Daoy (cell line): Measurements from ENCODE around the gene KCNH1. TPM values are rescaled to one million over a fixed set of nuclear protein-coding genes. Genes with fewer than 3 reads are reported as not detected.
"Not testable (repeated sequence)": the region's sequence is repeated elsewhere in the genome, so short reads cannot be mapped to it uniquely, and the experiment has no call there.

Experiments
- DNase-seq: peaks from one replicate; pipeline ENCODE4 v3.0.0-alpha.2; 2015; ENCODE audit warnings: low read depth
- total RNA-seq: library from RNA; depleted of rRNA; stranded (reverse); fragments of >200 nt; shearing (Covaris generic); gene quantifications from 2 replicates; pipeline ENCODE4 v1.2.3, GENCODE V29; 2014

KCNH1 gene
- total RNA-seq, 1 experiment from 2014 or later = 2.9 TPM

DNA sequence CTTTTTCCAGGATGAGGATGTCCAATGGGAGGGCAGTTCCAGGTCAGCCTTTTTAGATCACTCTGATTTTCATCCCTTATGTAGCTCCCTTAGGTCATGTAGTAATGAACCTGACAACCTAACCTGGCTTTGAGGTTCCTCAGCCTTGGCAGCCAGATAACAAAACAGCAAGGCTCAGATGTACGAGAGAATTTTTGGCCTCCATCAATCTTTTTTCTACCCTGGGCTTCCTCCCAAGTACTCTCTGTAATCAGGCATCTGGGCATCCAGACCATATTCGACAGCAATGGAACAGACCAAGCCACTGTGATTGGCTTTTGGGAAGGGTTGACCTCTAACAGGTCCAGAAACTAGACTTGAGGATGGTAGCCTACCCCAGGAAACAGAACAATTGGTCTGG is 38.6 kb downstream of the KCNH1 start:
- no peak for DNase-seq

DNA sequence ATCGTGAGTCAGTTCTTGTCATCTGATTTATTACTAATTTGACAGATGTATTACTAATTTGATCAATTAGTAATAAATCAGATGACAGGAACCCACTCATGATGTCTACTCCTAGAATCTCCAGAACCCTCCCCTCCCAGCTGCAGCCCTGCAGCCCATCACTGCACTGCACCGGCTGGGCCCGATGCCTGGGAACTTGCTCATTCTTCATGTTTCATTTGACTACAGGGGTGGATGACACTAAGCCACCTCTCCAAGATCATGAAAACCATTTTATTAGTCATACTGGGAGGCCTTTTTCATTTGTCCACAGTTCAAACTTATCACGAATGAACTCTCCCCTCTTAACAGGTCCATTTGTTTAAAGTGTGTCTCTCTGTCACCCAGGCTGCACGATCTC is 41.0 kb downstream of the KCNH1 start:
- no peak for DNase-seq

DNA sequence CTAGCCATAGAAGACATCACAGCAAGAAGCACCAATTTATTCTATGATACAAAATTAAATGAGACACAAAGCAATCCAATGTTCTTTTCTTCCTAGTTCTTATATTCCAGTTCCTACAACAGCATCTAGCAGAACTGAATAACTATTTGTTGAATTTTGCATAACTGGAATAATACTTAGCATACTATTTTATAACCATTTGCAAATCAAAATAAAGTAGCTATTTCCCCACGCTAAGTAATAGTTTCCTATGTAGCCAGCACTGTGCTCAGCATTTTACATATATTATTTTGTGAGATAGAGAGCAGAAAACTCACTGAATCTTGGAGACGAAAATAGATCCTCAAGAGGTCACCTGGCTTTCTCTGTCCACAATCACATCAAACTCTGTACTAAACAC is 42.1 kb downstream of the KCNH1 start:
- no peak for DNase-seq

DNA sequence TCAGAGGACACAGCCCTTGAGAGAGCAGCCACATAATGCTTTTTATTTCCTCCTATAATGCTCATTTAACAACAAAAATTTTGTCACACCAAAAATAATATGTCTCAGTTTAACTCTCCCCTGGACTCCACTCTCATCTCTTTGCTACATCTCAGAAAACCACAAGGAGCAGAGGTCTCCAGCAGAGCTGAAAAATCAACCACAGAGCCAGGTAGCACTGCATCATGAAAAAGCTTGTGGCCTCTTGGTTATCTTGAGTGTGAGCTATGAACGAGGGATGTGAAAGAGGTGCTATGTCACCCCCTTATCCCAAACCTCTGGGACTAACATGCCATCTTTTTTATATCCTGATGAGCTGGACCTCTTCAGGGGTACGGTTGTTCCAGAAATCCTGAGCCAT is 44.4 kb downstream of the KCNH1 start:
- no peak for DNase-seq

DNA sequence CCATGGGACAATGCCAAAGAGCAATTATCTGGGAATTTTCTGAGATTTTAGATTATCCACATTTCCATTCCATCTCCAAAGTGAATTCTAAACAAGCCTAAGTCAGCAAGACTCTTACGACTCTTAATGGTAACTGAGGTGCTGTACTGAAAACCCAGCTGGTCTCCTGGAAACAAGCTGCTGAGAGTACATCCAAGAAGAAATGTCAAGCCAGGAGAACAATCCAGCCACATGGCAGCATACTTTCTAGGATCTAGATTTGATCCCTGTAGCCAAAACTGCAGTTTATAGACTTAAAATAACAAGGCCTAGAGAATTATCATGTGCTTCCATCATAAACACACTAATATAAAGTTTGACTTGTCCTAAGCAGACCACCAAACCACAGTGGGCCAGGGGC is 45.8 kb downstream of the KCNH1 start:
- no peak for DNase-seq

DNA sequence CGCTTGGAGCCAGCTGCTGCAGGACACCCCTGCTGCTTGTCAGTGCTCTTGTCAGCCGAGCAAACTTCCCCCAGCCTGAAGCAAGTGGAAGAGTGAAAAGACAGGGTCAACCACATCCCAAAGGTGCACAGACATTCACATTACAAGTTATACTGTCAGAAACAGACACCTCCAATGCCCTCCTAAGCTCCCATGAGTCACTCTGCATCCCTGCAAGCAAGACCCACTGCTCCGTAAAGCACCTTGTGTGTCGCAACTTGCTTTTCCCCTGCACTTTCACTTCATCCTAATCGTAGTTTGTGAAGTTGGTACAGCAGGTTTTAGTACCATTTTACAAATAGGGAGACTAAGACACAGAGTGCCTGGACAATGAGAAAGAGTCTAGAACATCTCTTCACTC is 51.1 kb downstream of the KCNH1 start:
- peak; percentile 11 for DNase-seq

DNA sequence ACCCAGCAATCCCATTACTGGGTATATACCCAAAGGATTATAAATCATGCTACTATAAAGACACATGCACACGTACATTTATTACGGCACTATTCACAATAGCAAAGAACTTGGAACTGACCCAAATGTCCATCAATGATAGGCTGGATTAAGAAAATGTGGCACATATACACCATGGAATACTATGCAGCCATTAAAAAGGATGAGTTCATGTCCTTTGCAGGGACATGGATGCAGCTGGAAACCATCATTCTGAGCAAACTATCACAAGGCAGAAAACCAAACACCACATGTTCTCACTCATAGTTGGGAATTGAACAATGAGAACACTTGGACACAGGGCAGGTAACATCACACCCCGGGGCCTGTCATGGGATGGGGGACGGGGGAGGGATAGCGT is 52.5 kb downstream of the KCNH1 start:
- not testable (repeated sequence) for DNase-seq

DNA sequence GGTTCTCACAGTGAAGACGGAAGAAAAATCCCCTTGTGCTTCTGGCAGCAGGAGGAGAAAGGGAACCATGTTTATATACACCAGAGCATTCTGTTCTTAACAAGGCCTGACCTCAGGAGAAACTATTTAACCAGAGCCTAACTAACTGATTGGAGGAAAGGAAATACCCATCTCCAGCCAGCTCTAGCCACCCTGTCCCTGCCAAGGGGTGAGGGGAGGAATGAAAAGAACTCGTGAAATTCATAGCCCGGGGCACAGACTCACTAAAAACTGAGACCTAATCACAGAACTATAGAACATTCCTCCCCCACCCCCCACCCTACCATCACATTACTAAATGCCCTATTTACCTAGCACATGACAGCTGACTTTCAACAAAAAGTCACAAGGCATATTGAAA is 65.0 kb downstream of the KCNH1 start:
- no peak for DNase-seq

DNA sequence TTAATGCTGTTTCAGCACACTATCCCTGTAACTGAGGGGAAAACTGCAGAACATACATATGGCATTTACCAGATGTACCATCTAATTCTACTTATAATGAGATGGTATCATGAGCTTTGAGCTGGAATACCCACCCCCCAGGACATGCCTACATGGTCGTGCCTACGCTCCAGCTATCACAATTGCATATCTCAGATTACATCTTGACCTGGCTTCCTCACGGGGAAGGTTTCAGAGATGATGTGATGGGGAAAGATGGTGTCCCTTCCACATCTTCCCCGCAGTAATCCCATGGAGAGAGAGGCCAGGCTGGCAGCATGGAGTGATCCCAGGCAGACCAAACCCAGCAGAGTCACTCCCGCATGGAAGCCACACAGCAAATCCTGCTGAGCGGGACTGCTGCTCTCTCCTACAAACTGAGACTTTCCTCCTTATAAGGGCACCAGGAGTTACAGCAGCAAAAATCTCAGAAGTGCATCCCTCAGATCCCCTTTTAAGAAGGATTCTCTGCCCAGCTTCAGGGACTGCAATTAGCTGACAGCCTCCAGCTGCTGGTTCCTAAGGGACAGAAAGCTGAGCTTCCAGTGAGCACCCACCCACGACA is 67.1 kb downstream of the KCNH1 start:
- DNase-seq = no peak

DNA sequence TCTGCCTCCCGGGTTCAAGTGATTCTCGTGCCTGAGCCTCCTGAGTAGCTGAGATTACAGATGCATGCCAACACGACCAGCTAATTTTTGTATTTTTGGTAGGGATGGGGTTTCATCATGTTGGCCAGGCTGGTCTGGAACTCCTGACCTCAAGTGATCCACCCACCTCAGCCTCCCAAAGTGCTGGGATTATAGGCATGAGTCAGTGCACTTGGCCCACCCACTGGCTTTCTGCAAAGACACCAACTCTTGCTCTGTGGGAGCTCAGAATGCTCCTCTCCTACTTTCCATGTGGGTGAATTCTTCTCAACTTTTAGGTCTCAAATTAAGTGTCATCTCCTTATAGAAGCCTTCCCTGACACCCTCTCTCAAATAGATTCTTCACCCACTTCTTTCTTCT is 92.1 kb downstream of the KCNH1 start:
- DNase-seq = peak; percentile 22

DNA sequence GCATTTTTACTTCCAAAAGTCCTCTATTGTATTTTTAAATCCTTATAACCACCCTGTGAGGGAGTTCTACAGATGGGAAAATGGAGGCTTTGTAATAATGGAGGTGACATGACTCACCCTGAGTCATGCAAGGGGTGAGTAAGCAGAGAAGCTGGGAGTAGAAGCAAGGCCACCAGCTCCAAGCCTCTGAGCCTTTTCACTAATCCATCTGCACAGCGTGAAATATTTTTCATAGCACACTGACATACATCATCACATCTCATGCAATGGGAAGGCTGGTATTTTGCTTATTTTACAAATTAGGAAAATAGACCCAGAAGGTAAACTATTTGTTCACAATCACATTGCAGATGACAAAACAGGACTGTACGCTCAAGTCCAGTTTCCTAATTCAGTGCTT is 96.9 kb downstream of the KCNH1 start:
- DNase-seq = peak; percentile 92

DNA sequence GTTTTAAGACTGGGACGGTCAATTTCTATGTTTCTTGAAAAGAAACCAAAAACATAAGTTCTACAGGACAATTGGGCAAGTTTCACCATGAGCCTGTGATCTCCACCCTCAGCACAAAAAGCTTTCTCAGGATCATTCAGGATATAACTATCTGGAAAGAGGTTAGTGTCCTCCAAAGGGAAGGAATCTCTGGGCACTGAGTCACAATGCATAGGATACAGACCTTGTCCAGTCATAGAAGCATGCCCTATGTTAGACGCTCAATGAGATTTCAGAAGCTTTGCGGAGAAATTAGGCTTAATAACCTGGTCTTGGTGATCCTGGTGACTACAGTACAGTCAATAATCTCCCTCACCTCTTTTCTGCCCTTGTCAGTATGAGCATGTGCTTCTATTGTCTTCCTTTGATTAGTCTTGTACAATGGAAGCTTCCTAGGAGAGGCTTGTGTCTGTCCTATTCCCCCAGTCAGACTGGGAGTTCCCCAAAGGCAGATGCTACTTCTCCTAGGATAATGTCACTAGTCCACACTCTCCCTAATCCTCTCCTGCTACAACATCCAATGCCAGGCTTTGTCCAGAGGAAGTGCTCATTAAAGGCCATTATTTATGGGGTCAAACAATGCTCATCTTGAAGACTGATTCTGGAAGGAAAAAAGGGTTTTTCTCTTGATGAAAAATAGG is 97.4 kb downstream of the KCNH1 start:
- DNase-seq = peak; percentile 11

DNA sequence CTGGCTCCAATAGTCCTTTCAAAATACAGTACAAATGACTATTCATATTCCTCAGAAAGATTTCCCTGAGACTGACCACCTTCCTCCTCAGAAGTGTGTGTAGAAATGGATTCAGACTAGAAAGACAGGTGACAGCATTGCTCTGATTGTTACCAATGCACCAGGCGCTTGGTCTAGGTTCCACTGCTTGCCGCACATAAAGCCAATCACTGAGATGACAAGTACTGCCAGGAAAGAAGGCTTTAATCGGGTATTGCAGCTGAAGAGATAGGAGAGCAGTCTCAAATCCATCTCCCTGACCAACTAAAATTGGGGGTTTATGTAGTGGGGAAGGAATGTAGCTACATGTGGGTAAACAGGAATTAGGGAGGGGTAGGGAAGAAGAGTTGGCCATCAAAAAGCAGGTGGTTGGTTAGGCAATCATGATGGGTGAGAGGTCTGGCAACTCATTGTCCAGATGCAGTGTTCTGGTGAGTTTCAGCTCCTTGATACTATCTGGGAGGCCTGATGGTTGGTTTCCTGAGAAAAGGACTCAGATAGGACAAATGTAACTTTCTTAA is 98.0 kb downstream of the KCNH1 start:
- no peak for DNase-seq

DNA sequence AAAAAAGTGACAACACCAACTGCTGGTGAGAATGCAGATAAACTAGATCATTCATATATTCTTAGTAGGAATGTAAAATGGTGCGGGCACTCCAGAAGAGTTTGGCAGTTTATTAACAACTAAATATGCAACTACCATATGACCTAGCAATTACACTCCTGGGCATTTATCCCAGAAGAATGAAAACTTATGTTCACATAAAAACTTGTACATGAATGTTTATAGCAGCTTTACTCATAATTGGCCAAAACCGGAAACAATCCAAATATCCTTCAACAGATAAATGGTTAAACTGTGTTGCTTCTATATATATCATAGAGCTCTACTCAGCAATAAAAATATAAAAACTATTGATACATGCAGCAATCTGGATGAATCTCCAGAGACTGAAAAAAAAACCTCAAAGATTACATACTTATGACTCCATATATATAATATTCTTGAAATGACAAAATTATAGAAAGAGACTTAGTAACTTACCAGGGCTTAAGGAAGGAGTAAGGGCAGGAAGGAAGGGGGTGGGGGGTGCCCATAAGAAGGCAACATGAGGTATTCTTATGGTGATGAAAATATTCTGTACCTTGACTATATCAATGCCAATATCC is 99.9 kb downstream of the KCNH1 start:
- DNase-seq = no peak

DNA sequence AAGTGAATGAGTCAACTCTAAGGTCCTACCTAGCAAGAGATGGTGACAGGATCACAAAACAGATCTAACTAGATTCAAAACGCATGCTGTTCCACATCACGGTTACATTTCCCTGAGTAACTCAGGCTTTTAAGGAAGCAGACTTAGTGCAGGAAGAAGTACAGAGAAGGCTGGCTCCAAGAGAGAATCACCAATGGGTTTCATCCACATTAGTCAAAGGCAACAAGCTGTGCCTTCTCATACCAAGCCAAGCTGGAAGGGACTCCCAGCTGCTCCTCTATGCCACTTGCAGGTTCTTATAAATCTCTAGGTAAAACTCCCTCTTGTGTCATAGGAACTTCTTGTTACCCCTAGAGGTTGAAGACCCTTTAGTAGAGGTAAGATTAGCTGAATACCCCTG is 109.0 kb downstream of the KCNH1 start:
- no peak for DNase-seq

DNA sequence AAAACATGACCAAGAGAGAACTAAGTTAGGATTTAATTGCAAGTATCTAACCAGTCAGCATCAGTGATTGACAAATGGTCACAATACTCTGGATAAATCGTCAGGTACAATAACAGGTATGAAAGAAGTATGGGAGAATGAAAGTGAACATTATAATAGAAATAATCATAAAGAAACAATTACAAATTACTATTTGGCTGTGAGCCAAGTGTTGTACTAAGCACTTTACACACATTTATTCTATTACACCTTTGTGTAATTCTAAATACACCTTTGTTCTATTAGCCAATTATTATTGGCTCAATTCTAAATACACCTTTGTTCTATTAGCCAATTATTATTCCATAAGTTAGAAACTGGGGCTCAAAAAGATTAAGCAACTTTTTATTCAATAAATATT is 114.7 kb downstream of the KCNH1 start:
- no peak for DNase-seq

DNA sequence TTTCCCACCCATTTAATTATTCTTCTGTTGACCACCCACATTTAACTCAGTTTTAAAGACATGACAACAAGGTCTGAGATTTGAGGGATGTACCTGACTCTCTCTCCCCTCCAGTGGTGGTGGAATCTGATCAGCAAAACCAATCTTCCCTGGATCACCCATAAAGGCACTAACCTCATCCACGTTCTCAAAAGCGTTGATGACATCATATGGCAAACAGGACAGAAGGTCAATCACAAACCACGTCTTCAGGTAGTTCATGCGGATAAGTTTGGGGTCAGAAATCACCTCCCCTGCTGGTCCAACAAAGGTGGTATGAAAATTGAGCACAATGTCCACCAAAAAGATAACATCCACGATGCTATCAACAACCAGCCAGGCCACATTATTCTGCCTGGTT is 115.3 kb downstream of the KCNH1 start:
- DNase-seq = no peak

DNA sequence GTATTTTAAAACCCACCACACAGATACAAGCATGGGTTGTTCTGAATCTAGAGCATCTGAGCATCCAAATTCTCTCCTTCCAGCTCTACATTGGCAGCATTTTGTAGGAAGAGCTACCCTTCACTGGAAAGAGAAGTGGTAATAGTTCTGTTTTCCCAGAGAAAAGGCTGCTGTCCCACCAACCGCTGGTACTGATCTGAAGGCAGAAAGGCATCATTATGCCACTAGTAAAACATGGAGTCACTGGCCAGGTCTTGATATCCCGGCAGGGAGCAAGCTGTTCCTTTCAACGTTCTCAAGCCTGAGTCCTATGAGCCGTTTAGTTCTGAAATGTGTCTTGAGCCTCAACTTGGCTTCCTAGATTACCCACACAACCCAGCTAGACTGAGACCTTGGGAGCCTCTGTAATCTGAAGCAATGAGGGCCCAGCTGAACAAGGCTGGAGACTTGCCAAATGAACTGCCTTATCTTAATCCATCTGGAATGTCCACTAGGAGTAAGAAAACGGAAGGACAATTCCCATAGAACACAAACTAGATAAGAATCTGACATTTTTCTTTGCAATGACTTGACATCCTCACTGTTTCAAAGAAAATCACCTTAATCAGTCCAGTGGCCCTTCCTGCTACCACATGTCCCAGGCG is 116.8 kb downstream of the KCNH1 start:
- no peak for DNase-seq

DNA sequence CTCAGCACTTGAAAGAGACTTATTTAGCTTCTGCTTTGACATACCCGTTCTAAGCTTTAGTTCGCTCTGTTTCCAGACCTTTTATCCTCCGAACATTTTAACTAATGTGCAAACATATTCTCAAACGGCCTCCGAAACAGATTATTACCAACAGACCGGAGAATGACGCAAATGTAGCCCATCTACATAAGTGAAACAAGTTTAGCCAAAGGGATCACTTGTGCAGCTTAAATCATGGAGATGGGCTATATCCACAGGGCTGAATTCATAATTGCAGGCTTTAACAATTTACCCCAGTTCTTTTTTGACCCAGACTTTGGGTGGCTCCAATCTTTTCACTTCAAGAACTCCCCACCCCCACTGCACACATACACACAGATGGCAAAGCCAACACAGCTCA is 119.7 kb downstream of the KCNH1 start:
- DNase-seq = no peak

DNA sequence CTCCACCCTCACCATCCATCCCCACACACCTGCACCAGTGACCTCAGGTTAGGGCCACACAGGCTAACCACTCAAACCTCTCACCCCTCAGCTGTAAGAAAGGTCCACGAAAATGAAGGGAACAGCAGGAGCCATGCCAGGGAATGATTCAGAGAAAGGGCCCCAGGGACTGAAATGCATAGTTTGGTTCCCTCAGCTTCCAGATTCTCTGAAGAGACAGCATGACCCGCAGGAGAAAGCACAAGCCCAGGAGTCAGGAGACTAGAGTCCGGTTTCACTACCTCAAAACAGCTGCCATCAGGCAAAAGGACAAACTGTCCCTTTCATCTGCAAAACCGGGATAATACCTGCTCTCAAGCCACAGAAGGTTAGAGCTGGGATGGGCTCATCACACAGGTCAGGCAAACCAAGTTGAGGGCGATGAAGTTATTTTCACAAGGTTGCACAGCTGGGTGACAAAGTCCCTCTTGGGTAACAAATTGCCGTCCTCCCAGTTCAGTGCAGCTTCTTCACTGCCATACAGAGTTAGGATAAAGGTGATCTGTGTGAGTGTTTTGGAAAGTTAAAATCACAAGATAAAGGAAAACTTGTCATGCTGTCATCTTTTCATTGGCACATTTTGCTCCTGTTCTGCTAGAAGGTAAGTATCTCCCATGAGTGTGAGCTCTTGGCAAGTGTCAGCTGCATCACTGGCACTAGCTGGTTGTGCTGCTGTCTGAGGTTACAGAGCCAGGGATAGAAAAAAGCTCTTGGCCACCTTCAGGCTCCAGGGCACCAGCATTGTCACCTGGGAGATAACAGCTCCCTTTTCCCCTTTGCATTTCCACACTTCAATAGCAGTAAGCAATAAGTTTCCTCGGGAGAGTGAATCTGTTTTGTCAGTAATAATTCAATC is 120.4 kb downstream of the KCNH1 start:
- no peak for DNase-seq

DNA sequence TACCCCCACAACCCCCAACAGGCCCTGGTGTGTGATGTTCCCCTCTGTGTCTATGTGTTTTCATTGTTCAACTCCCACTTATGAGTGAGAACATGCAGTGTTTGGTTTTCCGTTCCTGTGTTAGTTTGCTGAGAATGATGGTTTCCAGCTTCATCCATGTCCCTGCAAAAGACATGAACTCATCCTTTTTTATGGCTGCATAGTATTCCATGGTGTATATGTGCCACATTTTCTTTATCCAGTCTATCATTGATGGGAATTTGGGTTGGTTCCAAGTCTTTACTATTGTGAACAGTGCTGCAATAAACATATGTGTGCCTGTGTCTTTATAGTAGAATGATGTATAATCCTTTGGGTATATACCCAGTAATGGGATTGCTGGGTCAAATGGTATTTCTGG is 122.8 kb downstream of the KCNH1 start:
- not testable (repeated sequence) for DNase-seq

DNA sequence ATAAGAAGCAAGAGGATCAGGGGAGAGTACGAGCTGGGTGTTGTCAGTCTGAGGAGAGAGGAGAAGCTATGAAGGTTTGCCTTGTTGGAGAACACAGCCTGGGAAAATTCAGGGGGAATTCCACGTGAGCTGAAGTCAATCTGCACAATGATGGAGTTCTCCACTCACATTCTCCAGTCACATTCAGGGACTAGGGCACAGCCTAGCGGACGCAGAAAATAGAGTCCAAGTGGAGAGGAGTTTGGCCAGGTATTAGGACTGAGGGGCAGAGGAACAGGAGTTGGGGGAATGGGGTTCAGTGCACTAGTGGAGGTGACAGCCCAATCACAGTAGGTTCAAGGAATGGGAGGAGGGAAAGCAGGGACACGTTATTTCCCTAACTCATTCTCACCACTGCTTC is 124.0 kb downstream of the KCNH1 start:
- DNase-seq = peak; percentile 23
